Measurements from ENCODE around the gene DMD. TPM values are rescaled to one million over a fixed set of nuclear protein-coding genes. Genes with fewer than 3 reads are reported as not detected.

Gene DMD
- total RNA-seq, 1 donor from 2014 or later: 30.6 TPM

- H3K36me3 ChIP-seq: no peaks in the 10 kb centered on the region
- Mint-ChIP-seq H3K4me3 (no peak overlapping the region), H3K36me3 (peaks cover 5% of the 10 kb centered on the region), H3K9me3 (peaks cover 3% of the 10 kb centered on the region), H3K4me1 (no peaks in the 10 kb centered on the region), H3K27ac (no peak overlapping the region), H3K27me3 (ENCODE audit: insufficient read depth, low read depth) (peaks cover 3% of the 10 kb centered on the region)
- no peaks in the 10 kb centered on the region for H3K4me1 ChIP-seq
- H3K27me3 ChIP-seq: no peaks in the 10 kb centered on the region
- DNase-seq (ENCODE audit: low spot score): no peak
- no peak overlapping the region for H3K4me3 ChIP-seq
- H3K27ac ChIP-seq: no peak overlapping the region
- no peaks in the 10 kb centered on the region for H3K9me3 ChIP-seq (ENCODE audit: low read depth)
- H3K9ac ChIP-seq: no peak overlapping the region
- H3F3A ChIP-seq (ENCODE audit: low read depth): no peaks in the 10 kb centered on the region
- H2AFZ ChIP-seq (replicated peaks): no peak overlapping the region
- no peaks in the 10 kb centered on the region for H4K20me1 ChIP-seq (ENCODE audit: low read depth)
- TF ChIP-seq EZH2 (IDR thresholded peaks at IDR 0.05) (no peak), EZH2phosphoT487 (IDR thresholded peaks at IDR 0.05) (no peak), CTCF (IDR thresholded peaks at IDR 0.05) (no peak)
- no peak overlapping the region for H3K4me2 ChIP-seq
- H3K79me2 ChIP-seq (ENCODE audit: low read depth): no peaks in the 10 kb centered on the region
Observed at GRCh38 chrX:31832263-31832662, 1379.1 kb downstream of the DMD start.

- no peak for DNase-seq (ENCODE audit: low spot score)
- H3K4me3 Mint-ChIP-seq: no peak overlapping the region
- no peak overlapping the region for H3K27ac Mint-ChIP-seq
- H3K27me3 Mint-ChIP-seq (ENCODE audit: insufficient read depth, low read depth): peaks cover 3% of the 10 kb centered on the region
- no peak overlapping the region for H3K27ac ChIP-seq
- H3K9ac ChIP-seq: no peak overlapping the region
- no peaks in the 10 kb centered on the region for H3F3A ChIP-seq (ENCODE audit: low read depth)
- no peak overlapping the region for H3K4me2 ChIP-seq
- H3K79me2 ChIP-seq (ENCODE audit: low read depth): no peaks in the 10 kb centered on the region
- no peak overlapping the region for H2AFZ ChIP-seq (replicated peaks)
- no peaks in the 10 kb centered on the region for H4K20me1 ChIP-seq (ENCODE audit: low read depth)
- H3K36me3 ChIP-seq: no peaks in the 10 kb centered on the region
- peaks cover 32% of the 10 kb centered on the region for H3K4me1 Mint-ChIP-seq
- no peaks in the 10 kb centered on the region for H3K9me3 ChIP-seq (ENCODE audit: low read depth)
- H3K36me3 Mint-ChIP-seq: peaks cover 11% of the 10 kb centered on the region
- TF ChIP-seq EZH2phosphoT487 (IDR thresholded peaks at IDR 0.05) (no peak), EZH2 (IDR thresholded peaks at IDR 0.05) (no peak), CTCF (IDR thresholded peaks at IDR 0.05) (no peak)
- no peak overlapping the region for H3K4me3 ChIP-seq
- H3K4me1 ChIP-seq: no peaks in the 10 kb centered on the region
- peaks cover 3% of the 10 kb centered on the region for H3K9me3 Mint-ChIP-seq
- no peaks in the 10 kb centered on the region for H3K27me3 ChIP-seq
Observed at GRCh38 chrX:31820430-31821210, 1390.7 kb downstream of the DMD start.

GRCh38 chrX:31819455-31819854 lies 1391.9 kb downstream of the DMD start:
- no peaks in the 10 kb centered on the region for H3K9me3 ChIP-seq (ENCODE audit: low read depth)
- H4K20me1 ChIP-seq (ENCODE audit: low read depth): no peaks in the 10 kb centered on the region
- no peak overlapping the region for H3K27ac ChIP-seq
- TF ChIP-seq CTCF (IDR thresholded peaks at IDR 0.05): no peak
- no peak for TF ChIP-seq EZH2phosphoT487 (IDR thresholded peaks at IDR 0.05)
- TF ChIP-seq EZH2 (IDR thresholded peaks at IDR 0.05): no peak
- Mint-ChIP-seq H3K4me3 (no peak overlapping the region), H3K27me3 (ENCODE audit: insufficient read depth, low read depth) (peaks cover 4% of the 10 kb centered on the region), H3K9me3 (peaks cover 3% of the 10 kb centered on the region), H3K4me1 (peaks cover 32% of the 10 kb centered on the region), H3K36me3 (peaks cover 11% of the 10 kb centered on the region), H3K27ac (no peak overlapping the region)
- no peaks in the 10 kb centered on the region for H3F3A ChIP-seq (ENCODE audit: low read depth)
- H3K27me3 ChIP-seq: no peaks in the 10 kb centered on the region
- DNase-seq (ENCODE audit: low spot score): peak; percentile 6
- no peak overlapping the region for H3K4me2 ChIP-seq
- H3K9ac ChIP-seq: no peak overlapping the region
- H3K4me3 ChIP-seq: no peak overlapping the region
- no peaks in the 10 kb centered on the region for H3K79me2 ChIP-seq (ENCODE audit: low read depth)
- no peak overlapping the region for H2AFZ ChIP-seq (replicated peaks)
- H3K4me1 ChIP-seq: no peaks in the 10 kb centered on the region
- H3K36me3 ChIP-seq: no peaks in the 10 kb centered on the region

Measured in neural progenitor cell (in vitro differentiated cells).